ENCODE results near the gene NUBP2.

NUBP2 gene

GRCh38 chr16:1782408-1783264 lies at the start of gene NUBP2, which contains the start of gene SPSB3:
NUBP2 (plus strand) TSS chr16:1782960; CDS start chr16:1783021, 61 bp downstream.
SPSB3 (minus strand) TSS chr16:1782571; CDS start chr16:1781483, 1,088 bp downstream.
- peak; percentile 95 for DNase-seq (ENCODE audit: low read depth, low spot score)

- DNase-seq (ENCODE audit: low read depth, low spot score) = no peak
These were observed 48.6 kb upstream of the NUBP2 start for GRCh38 chr16:1734123-1734522.

GRCh38 chr16:1734816-1735215 lies 47.9 kb upstream of the NUBP2 start:
- no peak for DNase-seq (ENCODE audit: low read depth, low spot score)

- DNase-seq (ENCODE audit: low read depth, low spot score) = no peak
These were observed 42.5 kb upstream of the NUBP2 start for GRCh38 chr16:1740234-1740633.

- no peak for DNase-seq (ENCODE audit: low read depth, low spot score)
These were observed 41.8 kb upstream of the NUBP2 start for GRCh38 chr16:1740781-1741490.

GRCh38 chr16:1741553-1742165 lies 41.1 kb upstream of the NUBP2 start:
- DNase-seq (ENCODE audit: low read depth, low spot score) = no peak

GRCh38 chr16:1743376-1744337 lies 39.1 kb upstream of the NUBP2 start:
- no peak for DNase-seq (ENCODE audit: low read depth, low spot score)

GRCh38 chr16:1744338-1744840 lies 38.4 kb upstream of the NUBP2 start:
- no peak for DNase-seq (ENCODE audit: low read depth, low spot score)

GRCh38 chr16:1745181-1745899 lies 37.4 kb upstream of the NUBP2 start:
- no peak for DNase-seq (ENCODE audit: low read depth, low spot score)

- no peak for DNase-seq (ENCODE audit: low read depth, low spot score)
These were observed 36.7 kb upstream of the NUBP2 start for GRCh38 chr16:1745900-1746692.

- DNase-seq (ENCODE audit: low read depth, low spot score) = no peak
These were observed 36.0 kb upstream of the NUBP2 start for GRCh38 chr16:1746693-1747195.

- no peak for DNase-seq (ENCODE audit: low read depth, low spot score)
These were observed 34.8 kb upstream of the NUBP2 start for GRCh38 chr16:1747934-1748333.

- no peak for DNase-seq (ENCODE audit: low read depth, low spot score)
These were observed 33.3 kb upstream of the NUBP2 start for GRCh38 chr16:1749152-1750117.

- no peak for DNase-seq (ENCODE audit: low read depth, low spot score)
These were observed 30.8 kb upstream of the NUBP2 start for GRCh38 chr16:1751946-1752345.

GRCh38 chr16:1752853-1753252 lies 29.9 kb upstream of the NUBP2 start:
- no peak for DNase-seq (ENCODE audit: low read depth, low spot score)

GRCh38 chr16:1754204-1754603 lies 28.6 kb upstream of the NUBP2 start:
- DNase-seq (ENCODE audit: low read depth, low spot score) = no peak

GRCh38 chr16:1757714-1758461 lies 24.9 kb upstream of the NUBP2 start:
- DNase-seq (ENCODE audit: low read depth, low spot score) = no peak
